Right atrium auricular region (tissue), 2 donors: ENCODE measurements around the gene INPP5A. TPM values are rescaled to one million over a fixed set of nuclear protein-coding genes. Genes with fewer than 3 reads are reported as not detected.

Source experiments
- DNase-seq: peaks from one replicate; pipeline ENCODE4 v3.0.0-alpha.2; 2019; ENCODE audit warnings: low spot score
- H3K27ac ChIP-seq, 2 donors: fragments of 200-600 bp; sonication (generic); 1 replicate in 1 of 2; 2 replicates in 1 of 2; pipeline ENCODE4 v1.5.1; 2016 to 2019
- H3K27me3 ChIP-seq, 2 donors: fragments of 200-600 bp; sonication (generic); one replicate each; pipeline versions ENCODE4 v1.5.1 to v1.6.0; 2017 to 2019
- H3K36me3 ChIP-seq: fragments of 200-600 bp; sonication (generic); one replicate; pipeline ENCODE4 v1.5.1; 2016
- H3K4me1 ChIP-seq, 2 donors: fragments of 200-600 bp; sonication (generic); one replicate each; pipeline versions ENCODE4 v1.5.1 to v1.6.0; 2017 to 2019
- H3K4me3 ChIP-seq, 2 donors: fragments of 200-600 bp; sonication (generic); 1 replicate in 1 of 2; 2 replicates in 1 of 2; pipeline ENCODE4 v1.5.1; 2017 to 2019; ENCODE audit warnings: mild to moderate bottlenecking in 1 of 2, moderate library complexity in 1 of 2
- H3K9me3 ChIP-seq, 2 donors: fragments of 200-600 bp; sonication (generic); one replicate each; pipeline ENCODE4 v1.5.1; 2019
- total RNA-seq, 2 donors: library from RNA; depleted of rRNA; stranded (reverse); fragments of >200 nt; gene quantifications; one replicate each; pipeline ENCODE4 v1.1.0, GENCODE V29; 2016
- TF ChIP-seq, protein P1 (sequence below), 2 donors: fragments of 200-600 bp; sonication (generic); IDR thresholded peaks; one replicate each; pipeline ENCODE4 v1.5.1; 2019; ENCODE audit warnings: antibody characterized with exemption in 2 of 2

Gene INPP5A
- total RNA-seq, 2 donors from 2014 or later, result 116 to 143 TPM

- H3K4me1 ChIP-seq, result no peaks in the 10 kb centered on the region
- no peak overlapping the region for H3K4me3 ChIP-seq
- H3K36me3 ChIP-seq, result peaks cover 24% of the 10 kb centered on the region
- no peaks in the 10 kb centered on the region for H3K9me3 ChIP-seq
- no peak overlapping the region for H3K27ac ChIP-seq
- H3K27me3 ChIP-seq, result no peaks in the 10 kb centered on the region
- TF ChIP-seq, protein P1, sequence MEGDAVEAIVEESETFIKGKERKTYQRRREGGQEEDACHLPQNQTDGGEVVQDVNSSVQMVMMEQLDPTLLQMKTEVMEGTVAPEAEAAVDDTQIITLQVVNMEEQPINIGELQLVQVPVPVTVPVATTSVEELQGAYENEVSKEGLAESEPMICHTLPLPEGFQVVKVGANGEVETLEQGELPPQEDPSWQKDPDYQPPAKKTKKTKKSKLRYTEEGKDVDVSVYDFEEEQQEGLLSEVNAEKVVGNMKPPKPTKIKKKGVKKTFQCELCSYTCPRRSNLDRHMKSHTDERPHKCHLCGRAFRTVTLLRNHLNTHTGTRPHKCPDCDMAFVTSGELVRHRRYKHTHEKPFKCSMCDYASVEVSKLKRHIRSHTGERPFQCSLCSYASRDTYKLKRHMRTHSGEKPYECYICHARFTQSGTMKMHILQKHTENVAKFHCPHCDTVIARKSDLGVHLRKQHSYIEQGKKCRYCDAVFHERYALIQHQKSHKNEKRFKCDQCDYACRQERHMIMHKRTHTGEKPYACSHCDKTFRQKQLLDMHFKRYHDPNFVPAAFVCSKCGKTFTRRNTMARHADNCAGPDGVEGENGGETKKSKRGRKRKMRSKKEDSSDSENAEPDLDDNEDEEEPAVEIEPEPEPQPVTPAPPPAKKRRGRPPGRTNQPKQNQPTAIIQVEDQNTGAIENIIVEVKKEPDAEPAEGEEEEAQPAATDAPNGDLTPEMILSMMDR (IDR thresholded peaks at IDR 0.05), result no peak
- DNase-seq, result no peak
These were observed 175.2 kb downstream of the INPP5A start for GRCh38 chr10:132712743-132713142.

GRCh38 chr10:132713421-132714095 is 176.0 kb downstream of the INPP5A start:
- Histone ChIP-seq H3K27me3 (no peaks in the 10 kb centered on the region), H3K4me3 (no peak overlapping the region), H3K36me3 (peaks cover 24% of the 10 kb centered on the region), H3K27ac (no peak overlapping the region), H3K4me1 (no peaks in the 10 kb centered on the region), H3K9me3 (no peaks in the 10 kb centered on the region)
- TF ChIP-seq, protein P1 (IDR thresholded peaks at IDR 0.05), result no peak
- no peak for DNase-seq

GRCh38 chr10:132714096-132714985 is 176.8 kb downstream of the INPP5A start:
- H3K36me3 ChIP-seq, result peaks cover 24% of the 10 kb centered on the region
- H3K27ac ChIP-seq, result no peak overlapping the region
- H3K4me3 ChIP-seq, result no peak overlapping the region
- H3K27me3 ChIP-seq, result no peaks in the 10 kb centered on the region
- TF ChIP-seq, protein P1 (IDR thresholded peaks at IDR 0.05), result no peak
- no peaks in the 10 kb centered on the region for H3K9me3 ChIP-seq
- no peaks in the 10 kb centered on the region for H3K4me1 ChIP-seq
- no peak for DNase-seq

DNA sequence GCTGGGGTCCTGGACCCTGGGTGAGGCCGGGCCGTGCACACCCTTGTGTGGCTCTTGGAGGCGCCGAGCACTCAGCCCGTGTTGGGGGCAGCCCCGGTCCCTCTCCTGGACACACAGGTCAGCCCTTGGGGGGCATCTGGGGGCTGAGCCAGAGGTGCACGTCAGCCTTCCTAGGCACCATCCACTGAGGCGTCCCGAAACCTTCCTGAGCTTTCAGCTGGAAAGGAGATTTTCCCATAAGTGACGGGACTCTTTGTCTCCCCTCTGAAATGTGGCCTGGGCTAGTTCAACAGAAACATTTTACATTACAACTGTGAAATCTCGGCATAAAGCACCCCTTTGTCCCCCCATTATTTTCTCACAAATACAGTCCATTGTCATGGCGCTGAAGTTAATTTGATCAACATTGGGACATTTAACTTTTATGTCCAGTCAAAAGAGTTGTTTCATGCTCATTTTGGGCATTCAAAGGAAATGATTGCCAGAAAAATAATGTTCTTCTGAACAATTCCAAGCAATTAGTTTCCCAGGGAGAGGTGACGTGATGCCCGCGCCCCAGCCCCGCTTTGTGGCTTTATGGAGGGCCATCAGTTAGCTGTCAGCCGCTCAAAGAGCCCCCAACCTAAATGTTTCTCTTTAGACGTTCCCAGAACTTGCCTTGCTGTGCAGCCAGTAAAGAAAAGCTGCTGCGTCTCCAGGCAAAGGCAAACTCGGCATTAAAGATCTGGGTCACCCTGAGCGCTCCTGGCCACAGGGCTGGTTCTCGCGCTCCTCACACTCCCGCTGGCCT is 177.6 kb downstream of the INPP5A start:
- peaks cover 23% of the 10 kb centered on the region for H3K36me3 ChIP-seq
- no peak overlapping the region for H3K27ac ChIP-seq

More for the DNA sequence above, 177.6 kb downstream of the INPP5A start:
- TF ChIP-seq, protein P1 (IDR thresholded peaks at IDR 0.05), result no peak
- Histone ChIP-seq H3K4me3 (no peak overlapping the region), H3K4me1 (no peaks in the 10 kb centered on the region), H3K27me3 (no peaks in the 10 kb centered on the region), H3K9me3 (no peaks in the 10 kb centered on the region)
- no peak for DNase-seq
